ELR (cell line): ENCODE data around the gene OR5F1.

Experiments used
- DNase-seq: peaks from one replicate; pipeline ENCODE4 v3.0.0-alpha.2; 2015; ENCODE audit warnings: low read depth

OR5F1 gene

GRCh38 chr11:55994525-55994924 is at the start of gene OR5F1:
TSS of gene OR5F1 (minus strand) at chr11:55994625. CDS start at chr11:55994625, 0 bp downstream.
- no peak for DNase-seq

DNA sequence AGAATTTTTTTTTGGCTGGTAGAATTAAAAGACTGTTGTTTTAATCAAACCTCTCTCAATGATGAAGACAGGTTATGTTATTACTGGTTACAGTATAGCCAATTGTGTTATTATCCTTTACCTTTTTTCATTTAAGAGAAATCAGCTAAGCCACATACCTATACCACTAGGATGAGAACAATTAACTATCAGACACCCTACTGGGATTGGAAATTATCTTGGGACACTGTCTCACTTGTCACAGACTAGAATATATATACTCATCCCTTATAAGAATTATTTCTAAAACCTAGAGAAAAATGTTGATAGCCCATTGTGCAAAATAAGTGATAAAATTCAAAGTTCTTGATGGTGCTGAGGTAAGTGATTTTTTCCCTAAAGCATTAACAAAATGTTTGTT is 32.9 kb upstream of the OR5F1 start, which contains the start of gene OR5AS1:
Gene OR5AS1 (plus strand): TSS at position 301 of the 400 bp plus-strand sequence. CDS start 2,765 bp downstream, outside the sequence.
- no peak for DNase-seq

DNA sequence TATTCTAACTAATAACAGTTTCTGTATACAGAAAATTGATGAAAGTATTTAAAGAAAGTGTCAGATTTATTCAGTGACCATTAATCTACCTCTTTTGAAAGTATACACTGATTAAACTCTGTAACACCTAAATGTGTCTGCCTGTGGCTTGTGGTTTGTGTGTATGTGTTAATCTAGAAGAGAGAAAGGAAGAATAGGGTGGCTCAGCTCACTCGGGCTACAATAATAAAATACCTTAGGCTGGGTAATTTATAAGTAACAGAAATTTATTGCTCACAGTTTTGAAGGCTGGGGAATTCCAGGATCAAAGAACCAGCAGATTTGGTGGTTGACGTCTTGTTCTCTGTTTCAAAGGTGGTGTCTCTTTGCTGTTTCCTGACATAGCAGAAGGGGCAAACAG is 19.4 kb upstream of the OR5F1 start:
- DNase-seq, result no peak

GRCh38 chr11:56010716-56011115 is 16.3 kb upstream of the OR5F1 start:
- no peak for DNase-seq

DNA sequence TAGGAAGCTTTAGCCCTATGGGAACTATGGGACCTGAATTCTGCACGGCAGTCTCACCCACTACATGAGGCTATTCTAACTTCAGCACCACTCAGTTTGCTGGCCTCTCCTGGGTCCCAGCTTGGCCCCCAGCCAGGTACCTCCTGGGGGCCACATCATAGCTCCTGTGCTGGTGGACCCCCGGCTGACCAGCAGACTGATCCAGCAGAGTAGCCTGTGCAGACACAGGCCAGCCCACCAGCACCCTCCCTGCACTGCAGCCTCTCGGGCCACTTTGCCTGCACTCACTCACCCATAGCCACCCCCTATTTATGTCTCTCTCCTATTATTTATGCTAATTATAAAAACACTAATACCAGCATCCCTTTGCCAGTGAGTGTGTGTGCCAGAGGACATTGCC is 23.5 kb downstream of the OR5F1 start:
- no peak for DNase-seq

GRCh38 chr11:55969845-55970244 is 24.6 kb downstream of the OR5F1 start, which contains the start of gene OR10AG1:
TSS of gene OR10AG1 (minus strand) at chr11:55969945. CDS start at chr11:55969907, 38 bp downstream.
- DNase-seq, result no peak

- DNase-seq, result no peak
Observed at GRCh38 chr11:55967914-55968313, 26.5 kb downstream of the OR5F1 start.

GRCh38 chr11:55966391-55966790 is 28.0 kb downstream of the OR5F1 start:
- DNase-seq, result no peak

DNA sequence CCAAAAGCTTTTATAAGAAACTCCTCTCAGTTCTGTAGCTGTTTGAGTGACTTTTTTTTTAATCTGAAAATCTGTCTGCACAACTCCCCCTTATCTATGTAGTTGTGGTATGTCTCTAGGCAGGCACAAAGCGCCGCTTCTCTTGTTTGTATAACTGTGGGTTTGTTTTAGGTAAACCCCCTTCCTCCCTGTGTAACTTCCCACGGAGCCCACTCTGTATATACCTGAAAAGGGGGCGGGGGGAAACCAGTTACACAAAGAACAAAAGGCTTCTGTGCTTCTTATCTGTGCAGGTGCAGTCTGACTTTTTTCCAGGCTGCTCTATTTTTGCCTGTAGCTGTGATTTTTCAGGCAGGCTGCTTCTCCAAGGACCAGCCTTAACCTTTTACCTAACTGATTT is 37.9 kb downstream of the OR5F1 start:
- no peak for DNase-seq

DNA sequence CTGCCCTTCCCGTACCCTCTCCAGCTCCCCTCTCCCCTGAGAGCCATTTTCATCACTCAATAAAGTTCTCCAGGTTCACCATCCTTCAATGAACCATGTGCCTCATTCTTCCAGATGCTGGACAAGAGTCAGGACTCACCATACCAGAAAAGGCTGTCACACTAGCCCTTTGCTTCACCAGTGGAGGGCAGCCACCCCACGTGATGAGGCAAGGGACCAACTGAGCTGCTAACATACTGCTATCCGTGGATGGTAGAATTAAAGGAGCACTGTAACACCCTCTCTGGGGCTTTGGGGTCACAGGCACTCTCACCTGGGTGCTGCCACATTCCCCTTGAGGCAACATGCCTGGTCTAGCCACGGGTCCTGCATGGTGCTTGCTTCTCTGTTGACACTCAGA is 45.1 kb downstream of the OR5F1 start:
- DNase-seq, result no peak
